ENCODE data around the gene MEMO1.
A peak's percentile ranks its signal among the peaks of the same experiment; 100 is the strongest.
"Not testable (repeated sequence)": the region's sequence is repeated elsewhere in the genome, so short reads cannot be mapped to it uniquely, and the experiment has no call there.

Gene MEMO1

GRCh38 chr2:32010670-32011484 is at the start of gene MEMO1:
Gene MEMO1, minus strand, starts transcription at chr2:32011008. Its CDS starts 761 bp downstream, at chr2:32010247.
- peak within 1 kb of the TSS; percentile 93 for H3K27ac ChIP-seq
- TF ChIP-seq CTCF (conservative IDR thresholded peaks at IDR 0.05) = no peak; the same call in 1 of the 2 replicates

- TF ChIP-seq CTCF (conservative IDR thresholded peaks at IDR 0.05) = no peak
- H3K27ac ChIP-seq = no peak overlapping the region
Measured at GRCh38 chr2:32060266-32060665, 49.5 kb upstream of the MEMO1 start.

- TF ChIP-seq CTCF (conservative IDR thresholded peaks at IDR 0.05) = no peak
- H3K27ac ChIP-seq = no peak overlapping the region
Measured at GRCh38 chr2:32058130-32058529, 47.3 kb upstream of the MEMO1 start.

GRCh38 chr2:32054583-32054982 is 43.8 kb upstream of the MEMO1 start:
- not testable (repeated sequence) for H3K27ac ChIP-seq

- H3K27ac ChIP-seq = no peak overlapping the region
- no peak for TF ChIP-seq CTCF (conservative IDR thresholded peaks at IDR 0.05)
Measured at GRCh38 chr2:32051836-32052439, 41.1 kb upstream of the MEMO1 start.

- no peak for TF ChIP-seq CTCF (conservative IDR thresholded peaks at IDR 0.05)
- H3K27ac ChIP-seq = no peak overlapping the region
Measured at GRCh38 chr2:32043561-32043960, 32.8 kb upstream of the MEMO1 start.

GRCh38 chr2:32039447-32040219 is 28.8 kb upstream of the MEMO1 start, which contains the start of gene DPY30:
Gene DPY30, minus strand, starts transcription at chr2:32039805. Its CDS starts 349 bp downstream, at chr2:32039456.
- no peak for TF ChIP-seq CTCF (conservative IDR thresholded peaks at IDR 0.05)
- H3K27ac ChIP-seq = peak within 1 kb of the TSS; percentile 80

- H3K27ac ChIP-seq = not testable (repeated sequence)
Measured at GRCh38 chr2:32034198-32034887, 23.5 kb upstream of the MEMO1 start.

- H3K27ac ChIP-seq = not testable (repeated sequence)
Measured at GRCh38 chr2:32018789-32019482, 8.1 kb upstream of the MEMO1 start.
